ENCODE measurements around the gene ZNF341. TPM values are rescaled to one million over a fixed set of nuclear protein-coding genes. Genes with fewer than 3 reads are reported as not detected.

ZNF341 gene
- total and polyA plus RNA-seq, 2 experiments from 2014 or later = 4.3 to 6.1 TPM

GRCh38 chr20:33783256-33783655 is 51.5 kb downstream of the ZNF341 start (continued):
- TF ChIP-seq ZNF462 (CRISPR knock-in tag; IDR thresholded peaks at IDR 0.05) = no peak
- TF ChIP-seq ZNF331 (CRISPR knock-in tag; IDR thresholded peaks at IDR 0.05; ENCODE audit: low read depth) = no peak
- TF ChIP-seq ZNF114 (CRISPR knock-in tag; IDR thresholded peaks at IDR 0.05) = no peak

DNA sequence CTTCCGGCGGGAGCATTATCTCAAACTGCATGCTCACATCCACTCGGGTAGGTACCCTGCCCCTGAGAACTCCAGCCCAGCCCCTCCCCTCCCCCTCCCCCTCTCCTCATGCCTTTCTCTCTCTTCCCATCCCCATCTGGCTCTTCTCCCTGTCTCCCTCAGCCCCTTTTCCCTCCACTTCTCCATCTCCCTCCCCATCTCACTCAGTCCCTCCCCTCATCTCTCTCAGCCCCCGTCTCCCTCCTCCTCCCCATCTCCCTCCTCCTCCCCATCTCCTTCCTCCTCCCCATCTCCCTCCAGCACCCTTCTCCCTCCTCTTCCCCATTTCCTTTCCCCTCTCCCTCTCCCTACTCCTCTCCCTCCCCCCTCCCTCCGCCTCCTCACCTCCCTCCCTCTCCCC is 52.0 kb downstream of the ZNF341 start:
- Histone ChIP-seq H3K36me3 (ENCODE audit: insufficient read depth) (no peaks in the 10 kb centered on the region), H3K4me1 (ENCODE audit: insufficient read depth) (no peaks in the 10 kb centered on the region), H4K20me1 (replicated peaks; ENCODE audit: insufficient read depth) (no peaks in the 10 kb centered on the region), H3K4me3 (no peak overlapping the region), H3K4me2 (no peak overlapping the region), H2AFZ (no peak overlapping the region), H3K27ac (ENCODE audit: low read depth) (no peak overlapping the region), H3F3A (replicated peaks; ENCODE audit: low read depth) (no peaks in the 10 kb centered on the region), H3K9me2 (ENCODE audit: insufficient read depth) (no peaks in the 10 kb centered on the region), H3K79me2 (replicated peaks; ENCODE audit: insufficient read depth) (no peaks in the 10 kb centered on the region), H3K27me3 (ENCODE audit: insufficient read depth) (no peaks in the 10 kb centered on the region)
- peaks cover 11% of the 10 kb centered on the region for H3K27me3 Mint-ChIP-seq (ENCODE audit: insufficient read depth, low read depth, poor library complexity)
- H3K4me1 Mint-ChIP-seq = no peaks in the 10 kb centered on the region
- DNase-seq (ENCODE audit: low spot score) = no peak
- H3K4me3 Mint-ChIP-seq = no peak overlapping the region
- ATAC-seq = no peak
- no peaks in the 10 kb centered on the region; the same call in 2 of the 3 replicates for H3K36me3 Mint-ChIP-seq (ENCODE audit: low read depth)
- H3K27ac Mint-ChIP-seq = no peak overlapping the region
- H3K9me3 Mint-ChIP-seq = no peaks in the 10 kb centered on the region
- TF ChIP-seq, protein P1, sequence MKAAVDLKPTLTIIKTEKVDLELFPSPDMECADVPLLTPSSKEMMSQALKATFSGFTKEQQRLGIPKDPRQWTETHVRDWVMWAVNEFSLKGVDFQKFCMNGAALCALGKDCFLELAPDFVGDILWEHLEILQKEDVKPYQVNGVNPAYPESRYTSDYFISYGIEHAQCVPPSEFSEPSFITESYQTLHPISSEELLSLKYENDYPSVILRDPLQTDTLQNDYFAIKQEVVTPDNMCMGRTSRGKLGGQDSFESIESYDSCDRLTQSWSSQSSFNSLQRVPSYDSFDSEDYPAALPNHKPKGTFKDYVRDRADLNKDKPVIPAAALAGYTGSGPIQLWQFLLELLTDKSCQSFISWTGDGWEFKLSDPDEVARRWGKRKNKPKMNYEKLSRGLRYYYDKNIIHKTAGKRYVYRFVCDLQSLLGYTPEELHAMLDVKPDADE (IDR thresholded peaks at IDR 0.05) = no peak
- no peak for TF ChIP-seq ZNF331 (CRISPR knock-in tag; IDR thresholded peaks at IDR 0.05; ENCODE audit: low read depth)
- no peak for TF ChIP-seq ZNF114 (CRISPR knock-in tag; IDR thresholded peaks at IDR 0.05)
- TF ChIP-seq CREB1 (CRISPR knock-in tag; IDR thresholded peaks at IDR 0.05; ENCODE audit: low read depth) = no peak
- no peak for TF ChIP-seq POLR2AphosphoS5 (IDR thresholded peaks at IDR 0.05; ENCODE audit: low read depth)
- TF ChIP-seq, protein P2, sequence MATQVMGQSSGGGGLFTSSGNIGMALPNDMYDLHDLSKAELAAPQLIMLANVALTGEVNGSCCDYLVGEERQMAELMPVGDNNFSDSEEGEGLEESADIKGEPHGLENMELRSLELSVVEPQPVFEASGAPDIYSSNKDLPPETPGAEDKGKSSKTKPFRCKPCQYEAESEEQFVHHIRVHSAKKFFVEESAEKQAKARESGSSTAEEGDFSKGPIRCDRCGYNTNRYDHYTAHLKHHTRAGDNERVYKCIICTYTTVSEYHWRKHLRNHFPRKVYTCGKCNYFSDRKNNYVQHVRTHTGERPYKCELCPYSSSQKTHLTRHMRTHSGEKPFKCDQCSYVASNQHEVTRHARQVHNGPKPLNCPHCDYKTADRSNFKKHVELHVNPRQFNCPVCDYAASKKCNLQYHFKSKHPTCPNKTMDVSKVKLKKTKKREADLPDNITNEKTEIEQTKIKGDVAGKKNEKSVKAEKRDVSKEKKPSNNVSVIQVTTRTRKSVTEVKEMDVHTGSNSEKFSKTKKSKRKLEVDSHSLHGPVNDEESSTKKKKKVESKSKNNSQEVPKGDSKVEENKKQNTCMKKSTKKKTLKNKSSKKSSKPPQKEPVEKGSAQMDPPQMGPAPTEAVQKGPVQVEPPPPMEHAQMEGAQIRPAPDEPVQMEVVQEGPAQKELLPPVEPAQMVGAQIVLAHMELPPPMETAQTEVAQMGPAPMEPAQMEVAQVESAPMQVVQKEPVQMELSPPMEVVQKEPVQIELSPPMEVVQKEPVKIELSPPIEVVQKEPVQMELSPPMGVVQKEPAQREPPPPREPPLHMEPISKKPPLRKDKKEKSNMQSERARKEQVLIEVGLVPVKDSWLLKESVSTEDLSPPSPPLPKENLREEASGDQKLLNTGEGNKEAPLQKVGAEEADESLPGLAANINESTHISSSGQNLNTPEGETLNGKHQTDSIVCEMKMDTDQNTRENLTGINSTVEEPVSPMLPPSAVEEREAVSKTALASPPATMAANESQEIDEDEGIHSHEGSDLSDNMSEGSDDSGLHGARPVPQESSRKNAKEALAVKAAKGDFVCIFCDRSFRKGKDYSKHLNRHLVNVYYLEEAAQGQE (IDR thresholded peaks at IDR 0.05; ENCODE audit: unreplicated experiment) = no peak

All from GM23338 (cell line).